Body of pancreas (tissue), 4 donors: ENCODE data around the gene TTF2. TPM values are rescaled to one million over a fixed set of nuclear protein-coding genes. Genes with fewer than 3 reads are reported as not detected.
A peak's percentile ranks its signal among the peaks of the same experiment; 100 is the strongest.

ENCODE experiments used
- ATAC-seq: fragments of 150-250 bp; one replicate; pipeline ENCODE4 v1.9.1; 2016
- DNase-seq, 4 donors: peaks; one replicate each; pipeline ENCODE4 v3.0.0-alpha.2; 2019
- H3K27ac ChIP-seq, 4 donors: fragments of 200-600 bp; sonication (generic); 1 replicate in 3 of 4; 2 replicates in 1 of 4; pipeline versions ENCODE4 v1.5.1 to v1.6.1; 2016 to 2019; ENCODE audit warnings: mild to moderate bottlenecking in 1 of 4, mixed read lengths in 1 of 4, moderate library complexity in 1 of 4
- H3K27me3 ChIP-seq, 2 donors: fragments of 200-600 bp; sonication (generic); one replicate each; pipeline ENCODE4 v1.6.0; 2016; ENCODE audit warnings: mild to moderate bottlenecking in 1 of 2
- H3K36me3 ChIP-seq, 2 donors: fragments of 200-600 bp; sonication (generic); replicated peaks in 1 of 2; 2 replicates each; pipeline ENCODE4 v1.5.1; 2016; ENCODE audit warnings: low read depth in 2 of 2; ENCODE audit not compliant: insufficient read depth in 1 of 2
- H3K4me1 ChIP-seq: fragments of 200-600 bp; sonication (generic); one replicate; pipeline ENCODE4 v1.6.0; 2016
- H3K4me3 ChIP-seq, 2 donors: fragments of 200-600 bp; sonication (generic); 1 replicate in 1 of 2; 2 replicates in 1 of 2; pipeline ENCODE4 v1.5.1; 2016 to 2019
- H3K9me3 ChIP-seq, 3 donors: fragments of 200-600 bp; sonication (generic); 1 replicate in 2 of 3; 2 replicates in 1 of 3; pipeline ENCODE4 v1.5.1; 2016
- CTCF ChIP-seq, 7 experiments: fragments of 450-650 bp in 4 of 7; fragments of 200-600 bp in 3 of 7; sonication (generic) in 3 of 7; IDR thresholded peaks; one replicate each; pipeline ENCODE4 v1.5.1; 2016 to 2019; ENCODE audit warnings: antibody characterized with exemption in 7 of 7
- POLR2A ChIP-seq, 3 donors: fragments of 450-650 bp; IDR thresholded peaks; one replicate each; pipeline ENCODE4 v1.6.1; 2016; ENCODE audit warnings: antibody characterized with exemption in 3 of 3, mild to moderate bottlenecking in 2 of 3
- WGBS, 2 donors: methylation state at CpG; one replicate each; pipeline ENCODE4 v1.1.5; 2017; 5-methylcytosine and 5-hydroxymethylcytosine counted together
- intact Hi-C: fragments of 100-400 bp; cut with DNase I; formaldehyde crosslinking; loops from one replicate; pipeline ENCODE4 v1.15.1; 2023
- total RNA-seq, 2 donors: library from RNA; depleted of rRNA; stranded (reverse); fragments of >200 nt; gene quantifications; one replicate each; pipeline ENCODE4 v1.1.0, GENCODE V29; 2016

TTF2 gene
- total RNA-seq, 2 donors from 2014 or later, result 7.8 to 9.6 TPM

GRCh38 chr1:117067533-117068370, 7.6 kb downstream of the TTF2 start:
- H3K9me3 ChIP-seq, result no peaks in the 10 kb centered on the region
- no peaks in the 10 kb centered on the region for H3K36me3 ChIP-seq
- WGBS, 2 donors, result 50 to 53% methylated on average over 6 of the region's 6 CpGs
- no peaks in the 10 kb centered on the region for H3K4me1 ChIP-seq
- DNase-seq (peak; percentile 60 to 70 (median 66)), ATAC-seq (peak; percentile 94)
- H3K4me3 ChIP-seq, result no peak overlapping the region
- peak; percentile 50 to 92 (median 84) for TF ChIP-seq CTCF (IDR thresholded peaks at IDR 0.05)
- TF ChIP-seq POLR2A (IDR thresholded peaks at IDR 0.05), result no peak
- intact Hi-C loops, result no loop called here
- no peak overlapping the region for H3K27ac ChIP-seq
- H3K27me3 ChIP-seq, result no peaks in the 10 kb centered on the region

GRCh38 chr1:117068580-117068979, 8.5 kb downstream of the TTF2 start:
- H3K27ac ChIP-seq, result no peak overlapping the region
- H3K4me1 ChIP-seq, result no peaks in the 10 kb centered on the region
- no peaks in the 10 kb centered on the region for H3K27me3 ChIP-seq
- intact Hi-C loops, result no loop called here
- TF ChIP-seq POLR2A (IDR thresholded peaks at IDR 0.05) (no peak), CTCF (IDR thresholded peaks at IDR 0.05) (no peak)
- 89% methylated on average over 5 of the region's 5 CpGs for WGBS, 2 donors
- H3K36me3 ChIP-seq, result no peaks in the 10 kb centered on the region
- no peak for ATAC-seq
- DNase-seq, result no peak
- H3K4me3 ChIP-seq, result no peak overlapping the region
- H3K9me3 ChIP-seq, result no peaks in the 10 kb centered on the region

GRCh38 chr1:117069220-117069844, 9.2 kb downstream of the TTF2 start:
- ATAC-seq, result no peak
- no peak overlapping the region for H3K4me3 ChIP-seq
- TF ChIP-seq POLR2A (IDR thresholded peaks at IDR 0.05) (no peak), CTCF (IDR thresholded peaks at IDR 0.05) (no peak)
- intact Hi-C loops, result no loop called here
- no peaks in the 10 kb centered on the region for H3K27me3 ChIP-seq
- 87 to 89% methylated on average over 4 of the region's 4 CpGs for WGBS, 2 donors
- no peaks in the 10 kb centered on the region for H3K36me3 ChIP-seq
- H3K4me1 ChIP-seq, result no peaks in the 10 kb centered on the region
- DNase-seq, result no peak
- no peaks in the 10 kb centered on the region for H3K9me3 ChIP-seq
- no peak overlapping the region for H3K27ac ChIP-seq

- DNase-seq, result no peak
- Histone ChIP-seq H3K9me3 (no peaks in the 10 kb centered on the region), H3K4me1 (no peaks in the 10 kb centered on the region), H3K27ac (no peak overlapping the region), H3K36me3 (no peaks in the 10 kb centered on the region), H3K4me3 (no peak overlapping the region), H3K27me3 (no peaks in the 10 kb centered on the region)
- intact Hi-C loops, result loop anchor here (5.0 to 10.0 kb wide), 2 partner anchors 55 to 217 kb away; partner anchors contain the start of gene TRIM45
- no peak for ATAC-seq
- no peak for TF ChIP-seq CTCF (IDR thresholded peaks at IDR 0.05)
- no peak for TF ChIP-seq POLR2A (IDR thresholded peaks at IDR 0.05)
- 88 to 96% methylated on average over 2 of the region's 2 CpGs for WGBS, 2 donors
Observed at GRCh38 chr1:117070124-117070523, 10.0 kb downstream of the TTF2 start.
